Forelimb muscle (tissue), 1 donor: ENCODE results near the gene DSN1. TPM values are rescaled to one million over a fixed set of nuclear protein-coding genes. Genes with fewer than 3 reads are reported as not detected.

Experiments used
- DNase-seq: peaks from one replicate; pipeline ENCODE4 v3.0.0-alpha.2; 2013; ENCODE audit warnings: low read depth
- polyA plus RNA-seq: library from polyadenylated mRNA; unstranded; fragments of 120-200 nt; gene quantifications from one replicate; pipeline ENCODE4 v1.2.1, GENCODE V29; 2013; ENCODE audit not compliant: insufficient read length

DSN1 gene
- polyA plus RNA-seq, 1 donor = 7.8 TPM

- no peak for DNase-seq
Observed at GRCh38 chr20:36756496-36756895, 17.1 kb downstream of the DSN1 start.

- DNase-seq = no peak
Observed at GRCh38 chr20:36754656-36755222, 18.8 kb downstream of the DSN1 start.

DNA sequence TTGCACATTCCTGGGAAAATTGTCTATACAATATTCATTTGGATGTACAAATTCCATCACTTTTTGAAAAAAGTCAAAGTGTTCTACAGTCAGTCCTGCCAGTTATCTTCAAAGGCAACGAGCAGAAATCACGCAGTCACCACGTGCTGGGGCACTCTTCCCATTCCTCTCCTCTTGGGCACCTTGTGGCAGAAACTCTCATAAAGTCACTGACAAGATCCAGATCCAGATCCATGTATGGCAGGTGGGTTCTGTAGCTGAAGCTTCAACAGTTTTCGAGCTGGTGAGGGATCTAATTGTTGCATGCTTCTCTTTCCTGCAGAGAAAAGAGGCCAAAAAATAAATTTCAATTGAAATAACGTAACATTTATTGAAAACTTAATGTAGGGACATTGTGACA lies 21.0 kb downstream of the DSN1 start:
- no peak for DNase-seq

GRCh38 chr20:36745927-36746659 lies 27.5 kb downstream of the DSN1 start, which contains the start of gene NDRG3:
Gene NDRG3 (minus strand): TSS chr20:36746090. CDS start chr20:36721735, 24,355 bp downstream.
- DNase-seq = peak; percentile 88

GRCh38 chr20:36745234-36745926 lies 28.2 kb downstream of the DSN1 start:
- no peak for DNase-seq

- no peak for DNase-seq
Observed at GRCh38 chr20:36744764-36745191, 28.8 kb downstream of the DSN1 start.

GRCh38 chr20:36744243-36744642 lies 29.3 kb downstream of the DSN1 start:
- DNase-seq = no peak

DNA sequence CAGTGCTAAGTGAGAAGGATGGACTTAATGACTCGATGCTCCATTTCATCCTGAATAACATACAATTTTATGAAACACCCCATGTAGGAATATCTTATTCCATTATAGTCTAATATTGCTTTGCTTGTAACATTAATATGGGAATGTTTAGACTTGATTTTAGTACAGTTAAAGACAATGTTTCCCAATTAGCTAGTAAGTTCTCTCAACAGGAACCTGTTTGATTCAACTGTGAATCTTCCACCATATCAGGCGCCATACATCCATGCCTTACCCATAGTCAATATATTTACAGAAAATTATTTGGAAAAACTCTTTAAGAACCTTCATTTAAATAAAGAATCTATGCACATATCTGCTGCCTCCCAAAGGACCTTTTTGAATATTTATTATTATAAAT lies 31.0 kb downstream of the DSN1 start:
- no peak for DNase-seq

- DNase-seq = no peak
Observed at GRCh38 chr20:36741072-36741471, 32.5 kb downstream of the DSN1 start.

DNA sequence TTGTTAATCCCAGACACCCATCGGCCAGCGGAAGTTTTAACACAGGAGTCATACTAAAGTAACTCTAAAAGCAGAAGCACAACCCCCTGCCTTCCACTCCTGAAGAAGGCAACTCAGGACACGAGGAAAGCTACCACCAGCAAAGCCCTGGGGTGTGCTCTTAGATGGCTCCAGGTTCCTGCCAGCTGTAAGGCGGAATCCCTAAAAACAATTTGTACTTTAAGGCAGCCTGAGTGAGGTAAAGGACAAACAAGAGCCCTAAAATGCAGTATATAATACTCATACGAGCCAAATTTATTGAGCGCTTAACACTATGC lies 36.4 kb downstream of the DSN1 start:
- DNase-seq = no peak

GRCh38 chr20:36736451-36737182 lies 36.9 kb downstream of the DSN1 start:
- no peak for DNase-seq

DNA sequence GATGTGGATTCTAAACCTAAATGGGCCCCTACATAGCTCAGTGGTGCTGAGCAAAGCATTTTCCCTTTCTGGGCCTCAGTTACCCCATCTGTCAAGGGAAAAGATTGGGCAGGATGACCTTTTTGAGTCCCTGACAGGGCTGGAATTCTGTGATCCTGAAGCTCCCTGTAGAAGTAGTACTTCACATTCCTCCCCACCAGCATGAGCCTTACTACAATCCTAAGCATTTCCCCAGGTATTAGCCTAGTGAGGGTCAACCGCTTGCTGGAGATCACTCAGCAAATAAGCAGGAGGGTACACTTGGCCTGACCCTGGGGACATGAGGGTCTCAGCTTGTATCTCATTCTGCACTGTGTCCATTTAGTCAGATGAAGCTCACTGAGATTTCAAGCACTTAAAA lies 41.1 kb downstream of the DSN1 start:
- no peak for DNase-seq

DNA sequence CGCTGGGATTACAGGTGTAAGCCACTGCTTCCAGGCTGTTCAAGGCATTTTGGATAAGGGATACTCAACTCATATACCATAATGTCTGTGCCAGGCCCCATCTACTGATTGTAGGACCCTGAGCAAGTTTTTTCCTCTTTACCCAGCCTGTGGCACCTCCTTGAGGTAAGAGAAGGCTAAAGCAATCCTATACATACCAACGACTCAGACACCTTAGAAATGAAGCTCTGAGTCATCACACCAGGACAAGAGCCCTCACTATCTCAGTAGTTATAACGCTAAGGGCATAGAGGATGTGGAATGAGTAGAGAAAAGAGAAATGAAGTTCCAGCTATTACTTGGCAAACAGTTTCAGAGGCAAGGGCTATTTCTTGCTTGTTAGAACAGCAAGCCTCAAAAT lies 44.6 kb downstream of the DSN1 start:
- DNase-seq = no peak

- no peak for DNase-seq
Observed at GRCh38 chr20:36726168-36726567, 47.4 kb downstream of the DSN1 start.

DNA sequence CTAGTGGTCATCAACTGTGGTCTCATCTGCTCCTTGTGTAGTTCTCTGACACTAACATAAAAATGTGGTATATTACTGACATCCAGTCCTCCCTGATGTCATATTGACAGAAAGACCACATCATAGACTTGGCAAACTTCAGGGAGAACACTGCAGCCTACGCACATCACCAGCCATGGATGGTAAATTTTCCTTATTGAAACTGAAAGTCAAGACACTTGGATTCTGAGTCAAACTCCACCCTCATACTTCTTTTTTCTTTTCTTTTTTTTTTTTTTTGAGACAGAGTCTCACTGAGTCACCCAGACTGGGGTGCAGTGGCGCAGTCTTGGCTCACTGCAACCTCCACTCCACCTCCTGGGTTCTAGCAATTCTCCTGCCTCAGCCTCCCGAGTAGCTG lies 53.1 kb downstream of the DSN1 start:
- no peak for DNase-seq

- no peak for DNase-seq
Observed at GRCh38 chr20:36717657-36718056, 55.9 kb downstream of the DSN1 start.

DNA sequence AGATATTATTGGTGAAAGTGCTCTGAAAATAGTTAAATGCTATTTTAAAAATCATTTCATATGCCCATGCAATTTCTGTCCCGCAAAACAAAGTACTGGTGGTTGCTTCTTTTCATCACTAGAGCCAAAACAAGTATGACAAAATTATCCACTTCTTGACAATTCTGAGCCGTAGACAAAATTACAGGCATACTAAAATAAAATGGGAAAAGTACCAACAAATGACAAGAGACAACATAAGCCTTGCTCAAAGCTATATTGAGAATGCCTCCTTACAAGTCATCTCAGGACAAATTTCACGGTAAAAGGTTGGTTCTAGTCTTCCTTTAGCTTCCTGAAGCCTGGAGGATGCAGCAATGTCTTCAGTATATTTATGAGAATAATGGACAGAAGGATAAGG lies 56.5 kb downstream of the DSN1 start:
- DNase-seq = no peak

DNA sequence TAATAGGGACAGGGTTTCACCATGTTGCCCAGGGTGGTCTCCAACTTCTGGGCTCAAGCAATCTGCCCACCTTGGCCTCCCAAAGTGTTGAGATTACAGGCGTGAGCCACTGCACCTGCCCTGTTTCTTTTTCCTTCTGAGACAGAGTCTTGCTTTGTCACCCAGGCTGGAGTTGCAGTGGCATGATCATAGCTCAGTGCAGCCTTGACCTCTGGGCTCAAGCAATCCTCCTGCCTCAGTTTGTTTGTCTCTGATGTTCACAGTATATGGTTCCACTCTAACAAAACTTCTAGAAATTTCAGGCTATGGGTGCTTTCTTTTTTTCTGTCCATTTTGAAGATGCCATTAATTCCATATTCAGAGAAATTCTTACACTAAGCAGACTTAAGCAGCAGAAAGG lies 60.8 kb downstream of the DSN1 start:
- no peak for DNase-seq

GRCh38 chr20:36709126-36709525 lies 64.4 kb downstream of the DSN1 start:
- DNase-seq = no peak

GRCh38 chr20:36703530-36703929 lies 70.0 kb downstream of the DSN1 start:
- DNase-seq = no peak
